GM13976 (cell line): ENCODE measurements around the gene AGL.

Experiments used
- DNase-seq: peaks from one replicate; pipeline ENCODE4 v3.0.0; 2012; ENCODE audit warnings: low spot score
- CTCF ChIP-seq: IDR thresholded peaks from 2 replicates; pipeline ENCODE4 v1.5.1; 2012; ENCODE audit warnings: borderline replicate concordance, mild to moderate bottlenecking; ENCODE audit not compliant: insufficient read depth; ENCODE audit errors: extremely low read depth, missing control alignments, control extremely low read depth
- in situ Hi-C: fragments of 300-500 bp; cut with MboI; formaldehyde crosslinking; loops from one replicate; pipeline ENCODE4 v1.12.0; 2022; ENCODE audit warnings: low sequenced_read_pairs, mixed read lengths, inconsistent platforms; ENCODE audit not compliant: unreplicated experiment

The AGL gene

DNA sequence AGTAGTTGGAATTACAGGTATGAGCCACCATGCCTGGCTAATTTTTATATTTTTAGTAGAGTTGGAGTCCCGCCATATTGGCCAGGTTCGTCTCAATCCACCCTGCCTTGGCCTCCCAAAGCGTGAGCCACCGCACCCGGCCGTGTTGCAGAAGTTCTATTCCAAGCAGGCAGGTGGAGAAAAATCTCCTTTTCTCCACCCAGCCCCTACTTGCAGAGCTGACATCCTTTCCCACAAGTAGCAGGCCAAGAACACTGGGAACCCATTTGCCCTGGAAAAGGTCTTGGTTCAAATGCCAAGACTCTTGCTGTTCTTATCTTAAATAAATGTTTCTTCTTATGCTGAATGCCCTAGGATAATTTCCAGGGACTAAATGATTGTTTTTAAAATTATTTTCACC lies 17.5 kb downstream of the AGL start:
- no peak for DNase-seq
- in situ Hi-C loops = no loop called here
- TF ChIP-seq CTCF = no peak

- no peak for TF ChIP-seq CTCF
- no peak for DNase-seq
- in situ Hi-C loops = no loop called here
These were observed 19.1 kb downstream of the AGL start for GRCh38 chr1:99869304-99869703.

- in situ Hi-C loops = no loop called here
- DNase-seq = no peak
- no peak for TF ChIP-seq CTCF
These were observed 19.6 kb downstream of the AGL start for GRCh38 chr1:99869723-99870122.

- TF ChIP-seq CTCF = no peak
- in situ Hi-C loops = no loop called here
- no peak for DNase-seq
These were observed 21.9 kb downstream of the AGL start for GRCh38 chr1:99872063-99872462.

DNA sequence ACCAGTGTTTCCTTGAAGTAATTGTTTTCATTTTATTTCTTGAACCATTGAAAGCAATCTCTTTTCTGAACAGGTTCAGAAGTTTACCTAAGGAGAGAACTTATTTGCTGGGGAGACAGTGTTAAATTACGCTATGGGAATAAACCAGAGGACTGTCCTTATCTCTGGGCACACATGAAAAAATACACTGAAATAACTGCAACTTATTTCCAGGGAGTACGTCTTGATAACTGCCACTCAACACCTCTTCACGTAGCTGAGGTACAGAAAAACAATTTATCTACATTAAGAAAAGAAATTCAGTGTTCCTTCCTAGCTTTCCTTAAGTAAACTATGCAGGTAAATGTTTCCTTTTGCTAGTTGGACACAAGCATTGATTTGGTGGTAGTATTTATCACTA lies 27.4 kb downstream of the AGL start:
- no peak for TF ChIP-seq CTCF
- DNase-seq = no peak
- in situ Hi-C loops = no loop called here

DNA sequence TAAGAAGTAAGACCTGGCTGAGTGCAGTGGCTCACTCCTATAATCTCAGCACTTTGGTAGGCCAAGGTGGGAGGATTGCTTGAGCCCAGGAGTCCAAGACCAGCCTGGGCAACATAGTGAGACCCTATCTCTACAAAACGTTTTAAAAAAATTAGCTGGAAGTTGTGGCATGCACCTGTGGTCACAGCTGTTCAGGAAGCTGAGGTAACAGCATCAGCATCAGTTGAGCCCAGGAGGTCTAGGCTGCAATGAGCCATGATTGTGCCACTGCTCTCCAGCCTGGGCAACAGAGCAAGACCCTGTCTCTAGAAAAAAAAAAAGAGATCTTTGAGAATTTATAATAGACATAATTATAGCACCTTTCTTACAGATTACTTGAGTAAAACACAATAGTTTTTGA lies 36.0 kb downstream of the AGL start:
- DNase-seq = no peak
- TF ChIP-seq CTCF = no peak
- in situ Hi-C loops = no loop called here

- DNase-seq = no peak
- no peak for TF ChIP-seq CTCF
- in situ Hi-C loops = no loop called here
These were observed 36.7 kb downstream of the AGL start for GRCh38 chr1:99886841-99887240.
